GM06990 (cell line): ENCODE data around the gene SMOC2.

Experiments used
- DNase-seq: peaks from one replicate; pipeline ENCODE4 v3.0.0-alpha.2; 2011; ENCODE audit not compliant: insufficient read length; ENCODE audit errors: extremely low read depth
- H3K27me3 ChIP-seq: replicated peaks from 2 replicates; pipeline ENCODE4 v1.6.0; 2011; ENCODE audit warnings: low read length; ENCODE audit not compliant: control insufficient read depth, insufficient read depth
- H3K36me3 ChIP-seq: 2 replicates; pipeline ENCODE4 v1.5.1; 2011; ENCODE audit warnings: low read length; ENCODE audit not compliant: control insufficient read depth, insufficient read depth
- H3K4me3 ChIP-seq: replicated peaks from 2 replicates; pipeline ENCODE4 v1.5.1; 2011; ENCODE audit warnings: low read depth, mild to moderate bottlenecking, control low read depth, low read length
- TF ChIP-seq, protein P1 (sequence below): IDR thresholded peaks from 2 replicates; pipeline ENCODE4 v1.5.1; 2011; ENCODE audit warnings: low read length, control low read depth, mild to moderate bottlenecking, inconsistent platforms; ENCODE audit not compliant: insufficient read depth, poor library complexity, severe bottlenecking

The SMOC2 gene

DNA sequence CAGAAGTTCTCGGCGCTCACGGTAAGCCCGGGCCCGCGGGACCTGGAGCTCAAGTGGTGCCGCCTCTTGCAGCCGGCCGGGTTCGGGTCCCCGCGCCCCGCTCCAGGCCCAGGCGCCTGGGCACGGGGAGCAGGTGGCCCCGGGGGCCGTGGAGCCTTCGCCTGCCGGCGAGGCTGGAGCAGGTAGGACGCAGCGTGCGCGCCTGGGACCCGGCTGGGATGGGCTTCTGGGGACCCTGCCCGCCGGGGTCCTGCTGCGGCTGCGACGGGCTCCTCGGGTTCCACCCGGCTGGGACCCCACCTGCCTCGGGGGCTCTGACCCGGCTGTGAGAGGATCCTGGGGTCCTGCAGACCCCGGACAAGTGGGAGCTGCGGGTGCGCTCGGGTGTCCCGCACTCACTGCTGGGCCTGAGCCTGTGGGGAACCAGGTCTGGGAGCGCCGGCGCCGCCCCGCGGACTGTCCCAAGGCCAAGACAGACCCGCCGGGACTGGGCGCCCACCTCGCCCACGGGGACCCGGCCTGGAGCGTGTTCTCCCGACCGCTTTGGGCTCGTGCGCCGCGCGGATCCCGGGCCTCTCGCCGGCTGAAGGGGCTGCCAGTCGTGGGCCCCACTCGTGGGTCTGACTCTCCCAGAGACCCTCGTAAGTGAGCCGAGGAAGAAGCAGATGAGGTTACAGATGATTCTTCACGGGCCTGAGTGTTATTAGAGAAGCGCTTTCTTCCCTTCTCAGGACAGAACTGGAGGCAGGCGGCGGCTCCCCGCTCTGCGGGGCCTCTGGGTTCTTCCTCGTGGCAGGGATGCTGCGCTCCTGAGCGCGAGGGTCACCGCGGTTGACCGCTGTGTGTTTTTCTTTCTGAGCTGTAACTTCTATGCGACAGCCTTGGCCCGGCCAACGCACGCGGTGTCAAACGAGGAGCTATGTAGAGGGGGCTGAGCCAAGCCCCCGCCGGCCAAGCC, 729 bp downstream of the SMOC2 start:
- TF ChIP-seq, protein P1, sequence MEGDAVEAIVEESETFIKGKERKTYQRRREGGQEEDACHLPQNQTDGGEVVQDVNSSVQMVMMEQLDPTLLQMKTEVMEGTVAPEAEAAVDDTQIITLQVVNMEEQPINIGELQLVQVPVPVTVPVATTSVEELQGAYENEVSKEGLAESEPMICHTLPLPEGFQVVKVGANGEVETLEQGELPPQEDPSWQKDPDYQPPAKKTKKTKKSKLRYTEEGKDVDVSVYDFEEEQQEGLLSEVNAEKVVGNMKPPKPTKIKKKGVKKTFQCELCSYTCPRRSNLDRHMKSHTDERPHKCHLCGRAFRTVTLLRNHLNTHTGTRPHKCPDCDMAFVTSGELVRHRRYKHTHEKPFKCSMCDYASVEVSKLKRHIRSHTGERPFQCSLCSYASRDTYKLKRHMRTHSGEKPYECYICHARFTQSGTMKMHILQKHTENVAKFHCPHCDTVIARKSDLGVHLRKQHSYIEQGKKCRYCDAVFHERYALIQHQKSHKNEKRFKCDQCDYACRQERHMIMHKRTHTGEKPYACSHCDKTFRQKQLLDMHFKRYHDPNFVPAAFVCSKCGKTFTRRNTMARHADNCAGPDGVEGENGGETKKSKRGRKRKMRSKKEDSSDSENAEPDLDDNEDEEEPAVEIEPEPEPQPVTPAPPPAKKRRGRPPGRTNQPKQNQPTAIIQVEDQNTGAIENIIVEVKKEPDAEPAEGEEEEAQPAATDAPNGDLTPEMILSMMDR = no peak
- H3K27me3 ChIP-seq = no peaks in the 10 kb centered on the region
- DNase-seq = no peak
- H3K4me3 ChIP-seq = no peak overlapping the region
- H3K36me3 ChIP-seq = no peaks in the 10 kb centered on the region

DNA sequence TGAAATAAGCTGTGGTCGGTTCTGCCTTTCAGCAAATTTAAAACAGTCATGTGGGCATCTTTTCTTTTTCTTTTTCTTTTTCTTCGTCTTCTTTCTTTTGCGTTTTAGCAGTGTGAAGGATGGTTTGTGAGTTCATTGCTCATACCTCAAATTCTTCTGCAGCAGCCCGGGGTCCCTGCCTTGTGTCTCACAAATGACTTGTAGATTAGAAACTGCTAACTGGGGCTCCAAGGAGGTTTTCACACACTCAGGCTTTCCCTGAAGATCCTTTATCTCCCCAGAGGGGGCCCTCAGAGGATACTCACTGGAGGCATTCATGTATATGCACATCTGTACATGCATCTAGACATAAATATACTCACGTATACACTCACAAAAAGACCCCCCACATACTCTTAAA, 1.7 kb downstream of the SMOC2 start:
- H3K27me3 ChIP-seq = no peaks in the 10 kb centered on the region
- no peak for DNase-seq
- H3K4me3 ChIP-seq = no peak overlapping the region
- TF ChIP-seq, protein P1 = no peak
- H3K36me3 ChIP-seq = no peaks in the 10 kb centered on the region

DNA sequence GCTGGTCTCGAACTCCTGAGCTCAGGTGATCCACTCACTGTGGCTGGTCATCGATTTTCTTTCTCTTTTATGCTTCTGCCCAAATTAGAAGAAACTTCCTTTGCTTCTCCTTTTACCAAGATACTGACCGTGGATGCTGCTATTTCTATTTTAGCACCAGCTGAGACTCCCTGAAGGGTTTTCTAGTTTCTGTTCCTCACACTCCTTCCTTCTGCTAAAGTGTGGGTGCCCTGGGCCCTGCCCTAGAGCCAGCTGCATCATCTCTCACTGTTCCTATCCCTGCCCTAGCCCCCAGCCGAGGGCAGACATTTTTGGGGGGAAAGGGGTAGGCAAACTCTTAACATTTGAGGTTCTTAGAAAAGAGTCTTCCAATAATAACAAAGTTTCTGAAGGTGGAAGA, 6.3 kb downstream of the SMOC2 start:
- Histone ChIP-seq H3K36me3 (no peaks in the 10 kb centered on the region), H3K27me3 (no peaks in the 10 kb centered on the region), H3K4me3 (no peak overlapping the region)
- no peak for DNase-seq
- TF ChIP-seq, protein P1 = no peak

DNA sequence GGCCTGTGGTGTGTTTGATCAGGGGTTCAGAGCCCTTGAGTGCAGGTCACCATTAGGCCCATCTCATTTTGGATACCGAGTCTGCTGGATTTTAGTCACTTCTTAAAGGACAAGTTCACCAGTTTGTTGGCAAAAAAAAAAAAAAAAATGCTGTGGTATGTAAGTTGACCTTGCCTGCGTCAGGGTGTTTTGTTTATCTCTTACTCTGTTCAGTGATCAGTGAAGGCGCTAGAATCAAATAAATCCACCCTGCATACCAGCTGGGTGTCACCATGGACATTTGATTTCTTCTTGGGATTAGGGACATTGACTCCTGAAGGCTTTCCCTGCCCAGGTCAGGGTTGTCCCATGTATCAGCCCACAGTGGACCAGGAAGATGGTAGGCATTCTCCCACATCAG, 6.7 kb downstream of the SMOC2 start:
- no peak for DNase-seq
- no peaks in the 10 kb centered on the region for H3K36me3 ChIP-seq
- TF ChIP-seq, protein P1 = no peak
- H3K4me3 ChIP-seq = no peak overlapping the region
- no peaks in the 10 kb centered on the region for H3K27me3 ChIP-seq

DNA sequence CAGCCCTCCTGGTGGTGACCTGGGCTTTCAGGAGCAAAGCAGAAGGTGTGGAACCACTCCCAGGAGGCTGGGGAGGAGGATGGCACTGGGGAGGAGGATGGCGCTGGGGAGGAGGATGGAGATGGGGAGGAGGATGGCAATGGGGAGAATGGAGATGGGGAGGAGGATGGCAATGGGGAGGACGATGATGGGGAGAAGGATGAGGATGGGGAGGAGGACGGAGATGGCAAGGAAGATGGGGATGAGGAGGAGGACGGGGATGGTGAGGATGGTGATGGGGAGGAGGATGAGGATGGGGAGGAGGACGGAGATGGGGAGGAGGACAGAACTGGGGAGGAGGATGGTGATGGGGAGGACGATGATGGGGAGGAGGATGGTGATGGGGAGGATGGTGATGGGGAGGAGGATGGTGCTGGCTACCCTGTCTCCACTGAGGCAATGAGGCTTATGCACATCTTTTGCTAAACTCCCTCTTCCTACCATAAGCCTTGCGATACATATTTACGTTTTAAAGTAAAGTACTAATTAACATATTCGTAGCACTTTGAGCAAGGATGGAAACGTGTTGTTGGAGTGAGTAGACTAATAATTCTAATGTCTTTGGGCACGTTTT, 7.4 kb downstream of the SMOC2 start:
- no peak for DNase-seq
- H3K27me3 ChIP-seq = no peaks in the 10 kb centered on the region
- no peaks in the 10 kb centered on the region for H3K36me3 ChIP-seq
- TF ChIP-seq, protein P1 = no peak
- no peak overlapping the region for H3K4me3 ChIP-seq
